Ishikawa (cell line): ENCODE results near the gene CRAMP1.

Experiments
- CEBPB ChIP-seq: IDR thresholded peaks from 2 replicates; pipeline ENCODE4 v1.6.1; 2012
- CREB1 ChIP-seq: IDR thresholded peaks from 2 replicates; pipeline ENCODE4 v1.6.1; 2012; ENCODE audit warnings: low read depth
- EGR1 ChIP-seq: IDR thresholded peaks from 2 replicates; pipeline ENCODE4 v1.6.1; 2012
- EP300 ChIP-seq: IDR thresholded peaks from 2 replicates; pipeline ENCODE4 v1.6.1; 2012; ENCODE audit warnings: borderline replicate concordance
- FOXM1 ChIP-seq: IDR thresholded peaks from 2 replicates; pipeline ENCODE4 v1.6.1; 2012; ENCODE audit warnings: low read depth, borderline replicate concordance
- MAX ChIP-seq: IDR thresholded peaks from 2 replicates; pipeline ENCODE4 v1.6.1; 2012
- NFIC ChIP-seq: IDR thresholded peaks from 2 replicates; pipeline ENCODE4 v1.6.1; 2012
- RAD21 ChIP-seq: IDR thresholded peaks from 2 replicates; pipeline ENCODE4 v1.6.1; 2012; ENCODE audit warnings: low read depth
- REST ChIP-seq: IDR thresholded peaks from 2 replicates; pipeline ENCODE4 v1.6.1; 2012; ENCODE audit warnings: low read depth, mild to moderate bottlenecking
- TAF1 ChIP-seq: IDR thresholded peaks from 2 replicates; pipeline ENCODE4 v1.6.1; 2012; ENCODE audit warnings: low read depth, mild to moderate bottlenecking
- TCF12 ChIP-seq: IDR thresholded peaks from 2 replicates; pipeline ENCODE4 v1.6.1; 2012; ENCODE audit warnings: low read depth
- TEAD4 ChIP-seq: IDR thresholded peaks from 2 replicates; pipeline ENCODE4 v1.6.1; 2012
- USF1 ChIP-seq: IDR thresholded peaks from 2 replicates; pipeline ENCODE4 v1.6.1; 2012
- YY1 ChIP-seq: IDR thresholded peaks from 2 replicates; pipeline ENCODE4 v1.6.1; 2012; ENCODE audit warnings: low read depth
- ZBTB7A ChIP-seq: IDR thresholded peaks from 2 replicates; pipeline ENCODE4 v1.6.1; 2012; ENCODE audit warnings: low read depth

Gene CRAMP1

GRCh38 chr16:1619976-1620375, 7.8 kb downstream of the CRAMP1 start:
- TF ChIP-seq CEBPB = no peak
- no peak for TF ChIP-seq EGR1
- no peak for TF ChIP-seq EP300
- TF ChIP-seq YY1 = no peak
- no peak for TF ChIP-seq TAF1
- TF ChIP-seq ZBTB7A = no peak
- TF ChIP-seq FOXM1 = no peak
- TF ChIP-seq TEAD4 = no peak
- no peak for TF ChIP-seq TCF12
- TF ChIP-seq MAX = no peak
- no peak for TF ChIP-seq RAD21
- TF ChIP-seq REST = no peak
- TF ChIP-seq CREB1 = no peak
- no peak for TF ChIP-seq USF1
- TF ChIP-seq NFIC = no peak

- no peak for TF ChIP-seq RAD21
- TF ChIP-seq NFIC = no peak
These were observed 8.2 kb downstream of the CRAMP1 start for GRCh38 chr16:1620391-1620790.

GRCh38 chr16:1621851-1622250, 9.7 kb downstream of the CRAMP1 start:
- TF ChIP-seq CREB1 = no peak
- no peak for TF ChIP-seq ZBTB7A
- no peak for TF ChIP-seq TAF1
- TF ChIP-seq TCF12 = no peak
- TF ChIP-seq YY1 = no peak
- TF ChIP-seq RAD21 = no peak
- no peak for TF ChIP-seq EGR1
- no peak for TF ChIP-seq USF1
- no peak for TF ChIP-seq MAX
- TF ChIP-seq REST = no peak
- TF ChIP-seq FOXM1 = no peak
- TF ChIP-seq EP300 = no peak
- no peak for TF ChIP-seq CEBPB
- TF ChIP-seq NFIC = no peak
- no peak for TF ChIP-seq TEAD4

- TF ChIP-seq CEBPB (no peak), EP300 (no peak), YY1 (no peak), RAD21 (no peak), TAF1 (no peak), EGR1 (no peak), TEAD4 (no peak), USF1 (no peak), TCF12 (no peak), FOXM1 (no peak), MAX (no peak), REST (no peak), NFIC (no peak), ZBTB7A (no peak), CREB1 (no peak)
These were observed 14.2 kb downstream of the CRAMP1 start for GRCh38 chr16:1626327-1626726.
